HEK293 (cell line): Measurements from ENCODE around the gene ARL14EP.

ENCODE experiments used
- CTCF ChIA-PET: fragments of 350-600 bp; formaldehyde crosslinking; extraction: SDS; loops from one replicate; lab custom pipeline; 2021; ENCODE audit warnings: antibody characterized with exemption; lab: Yijun Ruan, JAX
- POLR2A ChIA-PET: fragments of 300-600 bp; formaldehyde crosslinking; extraction: SDS; loops from one replicate; lab custom pipeline; 2020; ENCODE audit warnings: antibody characterized with exemption, inconsistent platforms; lab: Yijun Ruan, JAX
- H3K27ac ChIP-seq: fragments of 200-500 bp; sonication (Bioruptor generic); 2 replicates; pipeline ENCODE4 v1.5.1; 2014; ENCODE audit warnings: low read depth, low read length, control low read depth, inconsistent platforms; ENCODE audit errors: extremely low read depth
- H3K36me3 ChIP-seq, 2 experiments: fragments of 200-500 bp in 1 of 2; sonication (Bioruptor generic) in 1 of 2; 1 replicate in 1 of 2; 2 replicates in 1 of 2; pipeline ENCODE4 v1.5.1; 2014 to 2017; ENCODE audit warnings: inconsistent platforms in 2 of 2, low read length in 2 of 2; ENCODE audit not compliant: control insufficient read depth in 2 of 2, insufficient read depth in 1 of 2
- H3K4me1 ChIP-seq: fragments of 200-500 bp; sonication (Bioruptor generic); 2 replicates; pipeline ENCODE4 v1.5.1; 2014; ENCODE audit warnings: mild to moderate bottlenecking, low read length, inconsistent platforms; ENCODE audit not compliant: control insufficient read depth, insufficient read depth
- H3K4me3 ChIP-seq: 2 replicates; pipeline ENCODE4 v1.5.1; 2011; ENCODE audit warnings: low read depth, mild to moderate bottlenecking, control low read depth, low read length, moderate library complexity
- H3K9me3 ChIP-seq: fragments of 200-500 bp; sonication (Bioruptor generic); 2 replicates; pipeline ENCODE4 v1.5.1; 2014; ENCODE audit warnings: low read depth, low read length, inconsistent platforms; ENCODE audit not compliant: control insufficient read depth, insufficient read depth
- BCL11B ChIP-seq: fragments of 450-650 bp; formaldehyde crosslinking; IDR thresholded peaks from 2 replicates; pipeline ENCODE4 v1.5.1; 2016; ENCODE audit warnings: low read depth, missing biosample characterization, missing genetic modification characterization
- MYNN ChIP-seq: fragments of 450-650 bp; formaldehyde crosslinking; IDR thresholded peaks from 2 replicates; pipeline ENCODE4 v1.5.1; 2016; ENCODE audit warnings: missing biosample characterization, missing genetic modification characterization, borderline replicate concordance
- TRIM28 ChIP-seq: IDR thresholded peaks from 2 replicates; pipeline ENCODE4 v1.6.1; 2011; ENCODE audit warnings: low read length, control low read depth, borderline replicate concordance
- WT1 ChIP-seq: fragments of 450-650 bp; formaldehyde crosslinking; IDR thresholded peaks from 2 replicates; pipeline ENCODE4 v1.5.1; 2016; ENCODE audit warnings: missing biosample characterization, missing genetic modification characterization
- ZBTB48 ChIP-seq: fragments of 450-650 bp; formaldehyde crosslinking; IDR thresholded peaks from 2 replicates; pipeline ENCODE4 v1.5.1; 2016; ENCODE audit warnings: missing biosample characterization, missing genetic modification characterization
- ZFP37 ChIP-seq: fragments of 450-650 bp; formaldehyde crosslinking; IDR thresholded peaks from 2 replicates; pipeline ENCODE4 v1.5.1; 2016; ENCODE audit warnings: missing biosample characterization, missing genetic modification characterization
- ZFP41 ChIP-seq: fragments of 450-650 bp; formaldehyde crosslinking; IDR thresholded peaks from 2 replicates; pipeline ENCODE4 v1.5.1; 2016; ENCODE audit warnings: missing biosample characterization, missing genetic modification characterization, borderline replicate concordance
- ZFP69B ChIP-seq: fragments of 450-650 bp; formaldehyde crosslinking; IDR thresholded peaks from 2 replicates; pipeline ENCODE4 v1.5.1; 2016; ENCODE audit warnings: missing biosample characterization, missing genetic modification characterization
- ZNF175 ChIP-seq: fragments of 450-650 bp; formaldehyde crosslinking; IDR thresholded peaks from 2 replicates; pipeline ENCODE4 v1.5.1; 2016; ENCODE audit warnings: missing biosample characterization, missing genetic modification characterization
- ZNF2 ChIP-seq: fragments of 450-650 bp; formaldehyde crosslinking; IDR thresholded peaks from 2 replicates; pipeline ENCODE4 v1.5.1; 2016; ENCODE audit warnings: missing biosample characterization, missing genetic modification characterization
- ZNF324 ChIP-seq: fragments of 450-650 bp; formaldehyde crosslinking; IDR thresholded peaks from 2 replicates; pipeline ENCODE4 v1.5.1; 2016; ENCODE audit warnings: missing biosample characterization, missing genetic modification characterization
- ZNF521 ChIP-seq: fragments of 450-650 bp; formaldehyde crosslinking; IDR thresholded peaks from 2 replicates; pipeline ENCODE4 v1.5.1; 2017; ENCODE audit warnings: missing biosample characterization, mild to moderate bottlenecking, missing genetic modification characterization
- ZNF548 ChIP-seq: fragments of 450-650 bp; formaldehyde crosslinking; IDR thresholded peaks from 2 replicates; pipeline ENCODE4 v1.5.1; 2016; ENCODE audit warnings: missing biosample characterization, missing genetic modification characterization
- ZNF596 ChIP-seq: fragments of 450-650 bp; IDR thresholded peaks from 2 replicates; pipeline ENCODE4 v1.5.0; 2018; ENCODE audit warnings: missing biosample characterization, mild to moderate bottlenecking, missing genetic modification characterization, moderate library complexity
- ZNF658 ChIP-seq: fragments of 450-650 bp; formaldehyde crosslinking; IDR thresholded peaks from 2 replicates; pipeline ENCODE4; 2016; ENCODE audit warnings: missing biosample characterization, missing genetic modification characterization
- ZNF777 ChIP-seq: fragments of 450-650 bp; formaldehyde crosslinking; IDR thresholded peaks from 2 replicates; pipeline ENCODE4 v1.5.1; 2017; ENCODE audit warnings: missing biosample characterization, missing genetic modification characterization, borderline replicate concordance
- ZNF830 ChIP-seq: fragments of 450-650 bp; IDR thresholded peaks from 2 replicates; pipeline ENCODE4 v1.5.0; 2018; ENCODE audit warnings: missing biosample characterization, missing genetic modification characterization, low read depth, mild to moderate bottlenecking, moderate library complexity
- ZNF843 ChIP-seq: fragments of 450-650 bp; formaldehyde crosslinking; IDR thresholded peaks from 2 replicates; pipeline ENCODE4 v1.5.1; 2016; ENCODE audit warnings: missing biosample characterization, missing genetic modification characterization
- ZSCAN30 ChIP-seq: fragments of 450-650 bp; IDR thresholded peaks from 2 replicates; pipeline ENCODE4 v1.5.1; 2018; ENCODE audit warnings: missing biosample characterization, mild to moderate bottlenecking, missing genetic modification characterization, moderate library complexity
- TF ChIP-seq, protein P1 (sequence below): fragments of 450-650 bp; formaldehyde crosslinking; IDR thresholded peaks from 2 replicates; pipeline ENCODE4 v1.5.1; 2016; ENCODE audit warnings: missing biosample characterization, missing genetic modification characterization
- TF ChIP-seq, protein P2 (sequence below): fragments of 450-650 bp; formaldehyde crosslinking; IDR thresholded peaks from 2 replicates; pipeline ENCODE4 v1.5.1; 2017; ENCODE audit warnings: missing biosample characterization, missing genetic modification characterization
- TF ChIP-seq, protein P3 (sequence below): fragments of 450-650 bp; formaldehyde crosslinking; IDR thresholded peaks from 2 replicates; pipeline ENCODE4 v1.5.1; 2016; ENCODE audit warnings: missing biosample characterization, missing genetic modification characterization

The ARL14EP gene

DNA sequence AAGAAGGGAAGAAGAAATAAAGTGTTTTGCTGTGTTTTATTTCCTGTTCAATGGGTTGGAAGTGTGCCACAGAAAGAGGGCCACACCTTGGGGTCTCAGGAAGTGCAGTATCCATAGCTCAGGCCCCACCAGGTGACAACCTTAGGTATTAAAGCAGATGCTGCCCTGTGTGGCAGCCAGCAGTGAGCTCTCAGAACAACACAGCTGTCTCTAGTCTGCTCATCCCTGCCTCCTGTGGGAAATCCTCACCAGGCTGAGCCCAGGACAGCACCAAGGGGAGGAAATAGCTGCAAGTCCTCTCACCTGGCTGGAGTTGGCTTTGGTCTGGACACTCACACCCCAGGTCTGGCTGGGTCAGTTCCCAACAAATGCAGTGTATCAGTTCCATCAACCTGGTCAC, 25.1 kb downstream of the ARL14EP start:
- Histone ChIP-seq H3K4me1 (no peaks in the 10 kb centered on the region), H3K9me3 (no peaks in the 10 kb centered on the region), H3K27ac (no peak overlapping the region), H3K36me3 (no peaks in the 10 kb centered on the region), H3K4me3 (no peak overlapping the region)
- TF ChIP-seq ZFP69B (tag by site-specific recombination) (no peak), ZNF843 (tag by site-specific recombination) (no peak)
- ChIA-PET CTCF (interaction anchor here (0.7 to 2.2 kb wide), 2 partner anchors 493 to 566 kb away, joined by 4 to 12 read pairs; no protein-coding TSS in a partner anchor), POLR2A (no interaction called here)

DNA sequence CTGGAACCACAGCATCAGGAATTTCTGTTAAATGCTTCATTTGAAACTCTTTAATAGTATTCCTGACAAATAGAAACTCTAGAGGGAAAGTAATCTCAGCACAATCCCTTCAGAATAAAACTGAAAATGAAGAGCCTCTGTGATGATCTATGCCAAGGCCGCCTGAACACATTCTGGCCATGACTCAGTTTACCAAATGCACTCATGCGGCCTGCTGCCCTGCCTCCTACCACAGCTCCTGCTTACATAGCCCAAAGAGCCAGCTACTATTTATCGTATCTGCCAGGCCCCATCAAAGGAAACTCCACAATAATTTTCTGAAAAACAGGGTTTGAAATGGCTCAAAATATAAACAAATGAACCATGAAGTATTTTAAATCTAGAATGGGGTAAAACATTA, 27.0 kb downstream of the ARL14EP start:
- no peaks in the 10 kb centered on the region for H3K36me3 ChIP-seq
- no peaks in the 10 kb centered on the region for H3K9me3 ChIP-seq
- no peak overlapping the region for H3K27ac ChIP-seq
- ChIA-PET POLR2A (no interaction called here), CTCF (interaction anchor here (1.0 to 1.1 kb wide), 2 partner anchors 17 to 153 kb away, joined by 3 to 4 read pairs; no protein-coding TSS in a partner anchor)
- no peaks in the 10 kb centered on the region for H3K4me1 ChIP-seq
- TF ChIP-seq BCL11B (no peak), ZNF324 (tag by site-specific recombination) (no peak), ZSCAN30 (no peak), WT1 (tag by site-specific recombination) (no peak), ZNF521 (tag by site-specific recombination) (no peak), ZNF830 (no peak), ZNF175 (no peak), TRIM28 (no peak)
- TF ChIP-seq, protein P1, sequence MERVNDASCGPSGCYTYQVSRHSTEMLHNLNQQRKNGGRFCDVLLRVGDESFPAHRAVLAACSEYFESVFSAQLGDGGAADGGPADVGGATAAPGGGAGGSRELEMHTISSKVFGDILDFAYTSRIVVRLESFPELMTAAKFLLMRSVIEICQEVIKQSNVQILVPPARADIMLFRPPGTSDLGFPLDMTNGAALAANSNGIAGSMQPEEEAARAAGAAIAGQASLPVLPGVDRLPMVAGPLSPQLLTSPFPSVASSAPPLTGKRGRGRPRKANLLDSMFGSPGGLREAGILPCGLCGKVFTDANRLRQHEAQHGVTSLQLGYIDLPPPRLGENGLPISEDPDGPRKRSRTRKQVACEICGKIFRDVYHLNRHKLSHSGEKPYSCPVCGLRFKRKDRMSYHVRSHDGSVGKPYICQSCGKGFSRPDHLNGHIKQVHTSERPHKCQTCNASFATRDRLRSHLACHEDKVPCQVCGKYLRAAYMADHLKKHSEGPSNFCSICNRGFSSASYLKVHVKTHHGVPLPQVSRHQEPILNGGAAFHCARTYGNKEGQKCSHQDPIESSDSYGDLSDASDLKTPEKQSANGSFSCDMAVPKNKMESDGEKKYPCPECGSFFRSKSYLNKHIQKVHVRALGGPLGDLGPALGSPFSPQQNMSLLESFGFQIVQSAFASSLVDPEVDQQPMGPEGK (tag by site-specific recombination) = no peak
- no peak overlapping the region for H3K4me3 ChIP-seq

DNA sequence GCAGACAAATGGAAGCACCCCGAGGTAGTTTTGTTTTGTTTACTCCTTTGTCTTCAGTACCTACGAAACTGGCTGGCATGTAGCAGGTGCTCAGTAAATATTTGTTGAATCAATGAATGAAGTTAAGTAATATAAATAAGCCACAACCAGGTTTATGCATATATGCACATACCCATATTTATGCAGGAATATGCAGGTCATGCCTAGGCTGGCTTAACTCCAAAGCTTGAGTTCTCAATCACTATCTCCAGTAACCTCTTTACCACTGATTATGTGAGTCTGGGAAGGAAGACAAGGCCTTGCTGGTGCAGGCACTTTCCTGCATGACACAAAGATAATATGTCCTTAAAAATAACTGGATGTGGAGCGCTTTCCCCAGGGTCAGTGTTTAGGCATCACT, 27.5 kb downstream of the ARL14EP start:
- H3K4me3 ChIP-seq = no peak overlapping the region
- H3K36me3 ChIP-seq = no peaks in the 10 kb centered on the region
- no peaks in the 10 kb centered on the region for H3K4me1 ChIP-seq
- no peaks in the 10 kb centered on the region for H3K9me3 ChIP-seq
- TF ChIP-seq ZBTB48 (tag by site-specific recombination) = no peak
- TF ChIP-seq ZNF658 (tag by site-specific recombination) = no peak
- no peak for TF ChIP-seq ZFP37 (tag by site-specific recombination)
- no peak for TF ChIP-seq ZNF548 (tag by site-specific recombination)
- no peak for TF ChIP-seq ZNF777 (tag by site-specific recombination)
- no peak for TF ChIP-seq ZNF521 (tag by site-specific recombination)
- TF ChIP-seq ZNF596 (tag by site-specific recombination) = no peak
- TF ChIP-seq, protein P2, sequence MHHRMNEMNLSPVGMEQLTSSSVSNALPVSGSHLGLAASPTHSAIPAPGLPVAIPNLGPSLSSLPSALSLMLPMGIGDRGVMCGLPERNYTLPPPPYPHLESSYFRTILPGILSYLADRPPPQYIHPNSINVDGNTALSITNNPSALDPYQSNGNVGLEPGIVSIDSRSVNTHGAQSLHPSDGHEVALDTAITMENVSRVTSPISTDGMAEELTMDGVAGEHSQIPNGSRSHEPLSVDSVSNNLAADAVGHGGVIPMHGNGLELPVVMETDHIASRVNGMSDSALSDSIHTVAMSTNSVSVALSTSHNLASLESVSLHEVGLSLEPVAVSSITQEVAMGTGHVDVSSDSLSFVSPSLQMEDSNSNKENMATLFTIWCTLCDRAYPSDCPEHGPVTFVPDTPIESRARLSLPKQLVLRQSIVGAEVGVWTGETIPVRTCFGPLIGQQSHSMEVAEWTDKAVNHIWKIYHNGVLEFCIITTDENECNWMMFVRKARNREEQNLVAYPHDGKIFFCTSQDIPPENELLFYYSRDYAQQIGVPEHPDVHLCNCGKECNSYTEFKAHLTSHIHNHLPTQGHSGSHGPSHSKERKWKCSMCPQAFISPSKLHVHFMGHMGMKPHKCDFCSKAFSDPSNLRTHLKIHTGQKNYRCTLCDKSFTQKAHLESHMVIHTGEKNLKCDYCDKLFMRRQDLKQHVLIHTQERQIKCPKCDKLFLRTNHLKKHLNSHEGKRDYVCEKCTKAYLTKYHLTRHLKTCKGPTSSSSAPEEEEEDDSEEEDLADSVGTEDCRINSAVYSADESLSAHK (tag by site-specific recombination) = no peak
- TF ChIP-seq MYNN (tag by site-specific recombination) = no peak
- no peak for TF ChIP-seq ZFP41 (tag by site-specific recombination)
- TF ChIP-seq, protein P3, sequence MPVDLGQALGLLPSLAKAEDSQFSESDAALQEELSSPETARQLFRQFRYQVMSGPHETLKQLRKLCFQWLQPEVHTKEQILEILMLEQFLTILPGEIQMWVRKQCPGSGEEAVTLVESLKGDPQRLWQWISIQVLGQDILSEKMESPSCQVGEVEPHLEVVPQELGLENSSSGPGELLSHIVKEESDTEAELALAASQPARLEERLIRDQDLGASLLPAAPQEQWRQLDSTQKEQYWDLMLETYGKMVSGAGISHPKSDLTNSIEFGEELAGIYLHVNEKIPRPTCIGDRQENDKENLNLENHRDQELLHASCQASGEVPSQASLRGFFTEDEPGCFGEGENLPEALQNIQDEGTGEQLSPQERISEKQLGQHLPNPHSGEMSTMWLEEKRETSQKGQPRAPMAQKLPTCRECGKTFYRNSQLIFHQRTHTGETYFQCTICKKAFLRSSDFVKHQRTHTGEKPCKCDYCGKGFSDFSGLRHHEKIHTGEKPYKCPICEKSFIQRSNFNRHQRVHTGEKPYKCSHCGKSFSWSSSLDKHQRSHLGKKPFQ (tag by site-specific recombination) = no peak
- no peak for TF ChIP-seq ZNF2 (tag by site-specific recombination)
- POLR2A ChIA-PET = no interaction called here
- CTCF ChIA-PET = interaction anchor here (1.0 to 1.1 kb wide), 2 partner anchors 17 to 154 kb away, joined by 3 to 4 read pairs; no protein-coding TSS in a partner anchor
- H3K27ac ChIP-seq = no peak overlapping the region
